SK-MEL-5 (cell line): Measurements from ENCODE around the gene VPS13D. TPM values are rescaled to one million over a fixed set of nuclear protein-coding genes. Genes with fewer than 3 reads are reported as not detected.

Experiments used
- DNase-seq: peaks from one replicate; pipeline ENCODE4 v3.0.0-alpha.2; 2016; ENCODE audit warnings: low read depth, low spot score
- in situ Hi-C: cut with HindIII; loops from 2 replicates; pipeline ENCODE4 v1.10.0; 2016; ENCODE audit warnings: low sequenced_read_pairs, high pct_unique_total_duplicates, low pct_unique_long_range_greater_than_20kb
- total RNA-seq: library from RNA; depleted of rRNA; stranded (reverse); fragments of >200 nt; shearing (Covaris generic); gene quantifications from 2 replicates; pipeline ENCODE4 v1.2.3, GENCODE V29; 2014

Gene VPS13D
- total RNA-seq, 1 experiment from 2014 or later: 8.9 TPM

DNA sequence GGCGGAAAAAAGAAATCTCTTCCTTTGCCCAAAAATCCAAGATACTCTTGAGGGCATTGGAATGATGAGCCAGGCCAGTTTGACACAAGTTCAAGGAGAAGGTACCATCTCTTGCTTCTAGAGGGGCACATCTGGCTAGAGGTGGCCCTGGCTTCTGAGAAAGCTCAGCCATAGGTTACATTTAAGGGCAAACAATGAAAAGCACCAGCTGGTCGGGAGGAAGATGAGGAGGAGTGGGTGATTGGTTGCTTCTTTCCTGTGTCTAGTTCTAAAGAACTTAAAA lies 256.2 kb downstream of the VPS13D start:
- DNase-seq: no peak
- in situ Hi-C loops: no loop called here

DNA sequence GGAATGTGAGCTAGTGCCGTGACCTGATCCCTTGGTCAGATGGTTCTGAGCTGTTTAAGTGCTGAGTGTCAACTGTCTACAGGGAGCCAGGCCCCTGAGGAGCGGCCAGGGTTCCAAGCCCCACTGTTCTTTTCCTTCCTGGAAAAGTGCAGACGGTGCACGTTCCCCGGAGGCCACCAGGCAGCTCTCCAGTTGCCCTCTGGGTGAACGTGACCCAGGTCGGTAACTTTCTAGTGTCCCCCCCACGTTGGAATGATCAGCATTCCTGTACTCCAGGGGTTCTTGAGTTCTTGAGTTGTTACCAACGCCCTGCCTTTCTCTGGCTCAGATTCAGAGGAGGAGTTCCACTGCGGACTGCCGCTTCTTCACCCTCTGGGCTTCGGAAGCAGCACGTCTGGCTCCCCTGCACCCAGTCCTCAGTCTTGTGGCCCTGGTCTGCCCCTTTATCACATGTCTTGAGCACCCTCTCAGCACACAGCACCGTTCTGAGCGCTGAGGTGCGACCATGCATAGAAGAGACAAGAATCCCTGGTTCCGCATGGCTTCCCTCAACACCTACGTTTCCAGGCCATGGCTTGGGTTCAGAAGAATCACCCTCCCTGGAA lies 256.7 kb downstream of the VPS13D start:
- no peak for DNase-seq
- in situ Hi-C loops: no loop called here

DNA sequence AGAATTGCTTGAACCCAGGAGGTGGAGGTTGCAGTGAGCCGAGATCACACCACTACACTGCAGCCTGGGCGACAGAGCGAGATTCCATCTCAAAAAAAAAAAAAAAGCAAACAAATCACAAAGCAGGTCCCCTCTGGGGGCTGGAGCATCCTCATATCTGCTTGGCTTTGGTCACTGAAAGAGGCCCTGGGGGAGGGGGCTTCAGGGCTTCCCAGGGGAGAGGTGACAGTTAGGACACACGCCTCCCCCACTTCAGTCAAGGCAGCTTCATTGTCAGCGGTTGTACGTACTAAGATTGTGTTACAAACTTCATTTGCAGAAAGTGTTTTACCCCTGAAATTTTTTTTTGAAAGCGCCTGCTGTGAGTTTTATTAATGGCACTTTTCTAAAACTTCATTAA lies 257.7 kb downstream of the VPS13D start:
- in situ Hi-C loops: no loop called here
- no peak for DNase-seq

DNA sequence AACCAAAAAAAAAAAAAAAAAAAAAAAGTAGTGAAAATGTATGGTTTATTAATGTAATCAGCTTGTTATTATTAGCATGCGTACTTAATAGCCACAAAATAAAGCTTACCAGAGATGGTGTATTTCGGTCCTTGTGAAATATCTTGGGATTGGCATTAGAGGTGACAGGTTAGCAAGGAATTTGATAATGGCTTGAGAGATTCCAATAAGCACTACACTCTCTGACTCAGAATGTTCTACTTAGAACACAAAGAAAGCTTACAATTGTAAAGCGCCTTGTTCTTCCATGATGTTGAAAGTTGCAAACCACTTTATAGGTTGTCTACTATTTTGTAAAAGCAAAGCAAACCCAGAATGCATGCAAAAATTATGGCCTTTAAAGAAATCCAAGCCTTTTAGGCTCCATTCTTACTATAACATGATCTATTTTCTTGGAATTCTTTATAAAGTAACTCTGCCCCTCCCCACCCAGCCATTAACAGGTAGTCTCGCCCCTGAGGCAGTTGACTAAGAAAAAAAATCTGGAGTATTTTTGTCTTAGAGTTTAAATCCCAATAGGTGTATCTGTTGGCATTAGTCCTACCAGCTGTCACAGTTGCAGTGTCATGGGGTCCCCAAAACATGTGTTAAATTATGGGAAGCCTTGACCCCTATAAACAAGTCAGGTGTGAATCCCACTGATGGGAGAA lies 259.0 kb downstream of the VPS13D start:
- in situ Hi-C loops: no loop called here
- DNase-seq: no peak

DNA sequence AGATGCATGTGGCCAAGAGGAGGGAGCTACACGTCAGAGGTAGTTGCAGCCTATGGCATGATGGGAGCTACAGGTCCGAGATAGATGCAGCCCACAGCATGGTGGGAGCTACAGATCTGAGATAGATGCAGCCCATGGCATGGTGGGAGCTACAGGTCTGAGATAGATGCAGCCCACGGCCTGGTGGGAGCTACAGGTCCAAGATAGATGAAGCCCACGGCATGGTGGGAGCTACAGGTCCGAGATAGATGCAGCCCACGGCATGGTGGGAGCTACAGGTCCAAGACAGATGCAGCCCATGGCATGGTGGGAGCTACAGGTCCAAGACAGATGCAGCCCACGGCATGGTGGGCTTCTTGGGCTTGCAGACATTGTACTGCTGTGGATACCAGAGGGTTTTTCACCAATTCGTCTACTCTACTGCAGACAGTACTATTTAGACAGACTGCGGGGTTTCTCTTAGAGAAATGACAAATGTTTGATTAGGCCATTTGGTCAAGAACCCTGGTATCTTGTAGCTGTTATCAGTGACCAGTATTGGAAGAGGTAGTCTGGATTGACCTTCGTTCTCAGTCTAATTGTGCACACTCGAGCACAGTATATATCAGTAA lies 260.8 kb downstream of the VPS13D start:
- DNase-seq: no peak
- in situ Hi-C loops: no loop called here

- DNase-seq: no peak
- in situ Hi-C loops: no loop called here
Observed at GRCh38 chr1:12491656-12492055, 261.8 kb downstream of the VPS13D start.

DNA sequence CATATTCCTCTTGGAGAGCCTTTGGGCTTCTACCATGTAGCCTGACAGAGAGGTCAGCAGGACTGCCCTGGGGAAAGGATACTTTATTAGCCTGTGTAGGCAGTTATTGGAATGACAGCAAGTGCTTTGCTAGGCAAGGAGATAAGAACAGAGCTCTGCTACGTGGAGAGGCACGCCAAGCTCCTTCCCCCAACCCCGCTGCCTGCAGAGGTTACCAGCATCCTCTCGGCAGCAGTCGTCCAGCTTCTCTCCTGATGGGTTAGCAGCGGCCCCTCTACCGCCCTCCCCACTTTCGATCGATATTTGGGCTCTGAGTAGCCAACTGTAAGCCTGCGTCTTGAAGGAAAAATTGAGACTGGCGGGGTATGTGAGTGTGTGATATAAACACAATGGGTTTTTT lies 265.9 kb downstream of the VPS13D start:
- no peak for DNase-seq
- in situ Hi-C loops: no loop called here

DNA sequence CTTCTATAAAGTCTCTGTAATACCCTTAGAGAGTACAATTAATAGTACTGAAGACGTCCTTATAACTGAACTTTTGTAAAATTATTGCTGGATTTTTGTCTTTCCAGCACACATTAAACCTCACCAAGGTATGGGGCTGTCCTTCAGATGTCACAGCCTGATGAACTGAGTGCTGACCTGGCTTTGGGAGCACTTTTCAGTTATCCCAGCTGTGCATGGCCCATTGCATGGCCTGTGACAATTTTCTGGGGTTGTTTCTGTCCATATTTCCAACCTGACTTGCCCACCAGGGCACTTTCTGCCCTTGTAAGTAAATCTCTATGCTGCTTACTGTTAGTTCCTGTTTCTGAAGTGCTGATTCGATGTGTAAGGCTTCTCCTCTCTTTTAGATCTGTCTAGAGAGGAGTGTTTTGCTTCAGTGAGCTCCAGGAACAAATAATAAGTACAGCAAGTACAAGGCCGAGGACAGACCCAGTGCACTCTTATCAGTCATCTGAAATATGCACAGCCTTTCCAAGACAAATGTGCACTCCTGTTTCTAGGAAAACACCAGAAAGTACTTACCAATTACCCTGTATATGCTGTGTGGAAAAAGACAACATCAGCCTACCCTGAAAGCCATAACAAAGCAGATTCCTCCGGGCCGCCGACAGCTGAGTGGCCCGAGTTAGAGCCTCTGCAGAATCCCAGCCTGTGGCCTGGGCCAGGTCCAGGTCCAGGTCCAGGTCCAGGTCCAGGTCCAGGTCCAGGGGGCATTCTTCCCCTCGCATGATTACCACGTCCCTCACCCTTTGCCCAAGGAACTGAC lies 266.5 kb downstream of the VPS13D start:
- in situ Hi-C loops: no loop called here
- DNase-seq: no peak

DNA sequence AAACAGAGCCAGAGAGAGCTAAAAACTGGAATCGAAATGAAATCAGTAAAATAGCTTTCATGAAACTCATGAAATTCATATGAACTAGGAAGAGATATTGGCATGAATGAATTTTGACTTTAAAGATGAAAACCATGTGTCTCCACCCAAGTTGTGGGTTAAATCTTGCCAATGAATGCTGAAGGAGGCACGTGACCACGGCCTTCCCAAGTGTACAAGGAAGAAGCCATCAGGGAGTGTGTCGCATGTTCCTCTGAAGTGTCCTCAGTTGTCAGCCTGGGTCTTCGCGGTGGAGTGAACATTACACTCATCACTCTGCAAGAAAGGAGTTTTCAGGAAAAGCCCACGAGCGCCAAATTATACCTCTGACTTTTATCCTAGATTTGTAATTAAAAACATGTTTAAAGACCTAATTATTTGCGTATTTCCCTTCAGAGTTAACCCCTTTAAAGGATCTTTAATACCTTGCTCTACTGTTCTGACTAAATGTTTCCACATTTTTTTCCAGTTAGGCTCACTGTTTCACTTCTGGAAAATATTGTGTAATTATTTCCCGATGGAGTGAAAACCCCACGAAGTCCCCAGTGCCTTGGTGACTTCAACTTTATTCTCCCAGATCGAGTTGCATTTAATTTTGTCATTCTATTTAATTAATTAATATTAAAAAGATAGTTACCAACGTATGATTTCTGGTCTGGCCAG lies 269.9 kb downstream of the VPS13D start:
- in situ Hi-C loops: no loop called here
- DNase-seq: no peak

DNA sequence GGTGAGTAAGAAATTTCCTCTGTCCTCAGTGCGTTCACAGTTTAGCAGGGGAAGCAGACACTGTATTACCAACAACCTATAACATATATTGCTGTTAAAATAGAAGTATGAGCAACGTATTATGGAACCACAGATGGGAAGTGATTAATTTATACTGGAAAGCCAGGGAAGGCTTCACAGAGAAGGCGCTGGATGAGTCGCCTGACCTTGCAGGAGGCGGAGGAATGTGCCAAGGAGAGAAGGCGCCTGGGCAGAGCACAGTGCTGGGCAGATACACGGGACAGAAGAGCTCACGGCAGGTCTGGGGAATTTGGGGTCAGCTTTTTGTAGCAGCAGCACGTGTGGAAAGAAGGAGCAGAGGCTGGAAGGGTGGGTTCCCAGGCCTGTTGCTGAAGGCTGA lies 271.8 kb downstream of the VPS13D start:
- DNase-seq: no peak
- in situ Hi-C loops: no loop called here

DNA sequence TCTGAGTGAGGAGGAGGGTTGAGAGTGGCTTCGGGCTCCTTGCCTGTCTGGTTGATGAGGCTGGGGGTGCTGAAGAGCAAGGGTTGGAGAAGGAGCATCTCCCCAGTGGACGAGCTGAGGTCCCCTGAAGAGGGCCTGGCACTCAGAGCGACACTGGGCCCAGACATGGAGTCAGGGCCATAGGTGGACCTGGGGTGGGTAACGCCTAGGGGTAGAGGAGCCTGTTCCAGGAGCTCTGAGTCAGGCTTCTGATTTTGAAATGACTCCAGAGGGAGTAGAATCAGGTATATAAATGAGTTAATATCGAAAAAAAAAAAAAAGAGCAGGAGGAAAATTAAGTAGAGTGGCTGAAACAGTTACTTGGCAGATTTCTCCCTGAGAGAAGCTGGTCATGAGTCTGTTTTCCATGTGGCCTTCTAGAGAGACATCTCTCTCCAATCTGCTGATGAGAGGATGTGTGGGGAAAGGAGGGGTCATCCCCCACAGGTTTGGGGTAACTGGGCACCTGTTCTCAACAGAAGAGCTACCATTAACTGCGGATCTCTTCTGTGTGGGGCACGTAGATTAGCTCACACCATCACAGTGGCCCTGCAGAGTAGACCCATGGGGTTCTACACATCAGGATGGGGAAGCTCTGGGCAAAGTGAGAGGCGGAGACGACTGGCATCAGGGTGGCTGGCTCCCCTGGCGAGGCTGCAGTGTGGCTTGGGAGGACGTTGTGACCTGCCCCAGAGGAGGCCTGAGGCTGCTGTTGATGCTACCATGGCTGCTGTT lies 272.7 kb downstream of the VPS13D start:
- in situ Hi-C loops: no loop called here
- no peak for DNase-seq

- no peak for DNase-seq
- in situ Hi-C loops: no loop called here
Observed at GRCh38 chr1:12503709-12504108, 273.9 kb downstream of the VPS13D start.

DNA sequence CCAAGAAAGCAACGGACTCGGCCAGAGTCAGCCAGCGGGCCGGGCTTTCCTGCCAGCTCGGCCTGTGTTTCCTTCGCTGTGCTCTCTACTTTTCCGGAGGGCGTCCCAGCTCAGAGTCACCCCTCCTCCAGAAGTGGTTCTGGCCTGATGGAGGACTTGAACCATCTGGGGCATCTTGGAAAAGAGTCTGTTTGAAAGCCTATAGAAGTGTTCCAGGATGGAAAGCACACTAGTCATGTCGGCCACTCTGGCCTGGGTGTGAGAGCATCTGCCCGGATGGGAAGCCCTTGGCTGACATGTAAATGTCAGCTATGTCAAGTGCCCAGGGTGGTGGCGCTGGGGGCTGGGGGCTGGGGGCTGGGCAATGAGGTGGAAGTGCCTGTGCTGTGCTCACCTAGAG lies 274.8 kb downstream of the VPS13D start:
- no peak for DNase-seq

DNA sequence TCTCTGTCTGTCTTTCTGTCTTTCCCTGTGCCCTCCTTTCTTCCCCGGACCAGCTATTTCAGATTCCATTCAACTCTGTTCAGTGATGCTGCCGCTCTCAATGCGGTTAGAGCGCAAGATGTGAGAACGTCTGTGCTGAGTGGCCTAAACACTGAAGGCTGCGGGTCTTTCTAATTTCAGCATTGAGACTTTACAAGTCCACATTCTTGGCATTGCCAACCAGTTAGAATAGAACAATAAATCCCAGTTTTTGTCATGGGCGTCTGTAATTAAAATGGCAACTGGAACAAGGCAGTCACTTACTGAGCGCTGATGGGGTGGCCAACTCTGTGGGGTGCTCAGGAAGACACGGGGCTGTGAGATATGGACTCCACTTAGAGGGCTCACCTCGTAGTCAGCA lies 275.4 kb downstream of the VPS13D start:
- DNase-seq: no peak
- in situ Hi-C loops: no loop called here

More for the DNA sequence above, 274.8 kb downstream of the VPS13D start:
- in situ Hi-C loops: no loop called here

DNA sequence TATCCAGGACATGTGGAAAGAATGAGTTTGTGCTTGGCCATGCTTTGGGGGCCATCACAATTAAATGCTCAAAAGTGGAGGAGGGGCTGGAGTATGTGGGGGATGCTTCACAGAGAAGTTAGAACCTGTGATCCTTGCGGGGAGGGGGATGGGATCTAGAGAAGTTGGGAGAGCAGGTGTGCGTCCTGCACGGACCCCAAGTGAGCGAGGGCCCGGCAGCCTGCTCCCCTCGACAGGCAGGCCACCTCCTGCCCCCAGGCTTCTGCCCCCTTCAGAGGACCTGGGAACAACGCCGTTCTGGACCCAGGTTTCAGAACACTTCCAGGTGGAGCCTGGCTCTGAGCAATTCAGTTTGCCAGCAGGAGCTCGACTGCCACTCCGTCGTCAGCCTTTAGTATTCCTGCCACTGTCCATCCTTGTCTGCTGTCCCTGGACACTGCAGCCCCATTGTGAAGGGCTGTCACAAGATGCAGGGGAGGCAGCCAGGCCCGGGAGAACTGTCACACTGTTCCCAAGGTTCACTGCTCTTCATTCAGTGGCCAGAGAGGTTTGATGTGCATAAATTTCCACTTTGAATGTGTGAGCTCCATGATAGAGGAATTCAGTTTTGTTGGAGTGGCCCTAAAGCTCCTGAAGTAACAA lies 275.9 kb downstream of the VPS13D start:
- in situ Hi-C loops: no loop called here
- DNase-seq: no peak

- in situ Hi-C loops: no loop called here
- no peak for DNase-seq
Observed at GRCh38 chr1:12506281-12507280, 276.8 kb downstream of the VPS13D start.
